ENCODE results near the gene RTL9. TPM values are rescaled to one million over a fixed set of nuclear protein-coding genes. Genes with fewer than 3 reads are reported as not detected.

RTL9 gene
- polyA plus RNA-seq, 4 donors: 0.04 to 0.13 TPM; not detected in 2

DNA sequence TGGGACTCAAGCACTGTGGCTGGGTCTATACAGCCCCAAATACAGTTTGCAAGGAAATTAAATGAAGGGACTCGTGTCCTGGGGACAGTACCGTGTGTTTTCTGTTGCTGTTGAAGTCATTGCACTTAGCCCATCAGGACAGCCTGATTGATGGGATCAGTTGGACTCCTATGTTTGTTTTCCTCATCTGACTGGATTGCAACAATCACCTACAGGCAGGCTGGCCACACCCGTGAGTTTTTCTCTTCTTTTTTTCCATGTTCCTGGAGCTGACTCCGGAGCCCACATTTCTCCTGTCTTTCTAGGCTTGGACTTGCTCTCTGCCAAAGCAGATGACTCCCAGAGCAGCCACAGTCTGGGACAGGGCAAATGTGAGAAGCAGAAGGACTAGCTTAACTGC lies 38.1 kb downstream of the RTL9 start:
- Histone ChIP-seq H3K4me3 (ENCODE audit: low read depth in 1 of 3, low read length in 3 of 3) (no peak overlapping the region), H3K36me3 (ENCODE audit: control insufficient read depth in 3 of 3, insufficient read depth in 2 of 3, low read depth in 1 of 3, low read length in 3 of 3) (no peaks in the 10 kb centered on the region), H3K27ac (ENCODE audit: low read depth in 1 of 3, low read length in 2 of 3) (no peak overlapping the region), H3K27me3 (ENCODE audit: control insufficient read depth in 3 of 3, insufficient read depth in 3 of 3, low read length in 3 of 3) (no peaks in the 10 kb centered on the region), H3K4me1 (ENCODE audit: control insufficient read depth in 3 of 3, insufficient read depth in 2 of 3, low read depth in 1 of 3, low read length in 2 of 3) (peaks cover 0 to 8% (median 0%) of the 10 kb centered on the region in 3 donors), H3K9me3 (ENCODE audit: control insufficient read depth in 2 of 2, insufficient read depth in 1 of 2, low read depth in 1 of 2, low read length in 1 of 2) (no peaks in the 10 kb centered on the region)
- WGBS, 3 donors: 21 to 64% (median 35%) methylated on average over 4 of the region's 4 CpGs
- DNase-seq (peak in 1 of 2 donors; percentile 34), FAIRE-seq (no peak)

DNA sequence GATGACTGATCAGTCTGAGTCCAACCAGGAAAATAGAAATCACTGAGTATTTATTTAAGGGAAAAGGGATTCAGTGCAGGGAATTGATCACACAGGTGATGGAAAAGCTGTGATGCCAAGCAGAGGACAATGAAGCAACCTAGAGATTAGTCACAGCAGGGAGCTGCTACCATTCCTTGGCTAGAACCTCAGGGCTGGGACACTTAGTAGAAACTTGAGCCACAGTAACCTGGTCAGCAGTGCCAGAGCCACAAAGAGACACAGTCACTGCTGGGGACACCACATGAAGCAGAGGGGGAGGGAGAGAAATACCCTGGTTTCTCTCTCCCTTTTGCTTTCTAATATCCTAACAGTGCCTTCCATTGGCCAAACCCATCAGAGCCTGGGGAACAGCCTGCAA lies 38.7 kb downstream of the RTL9 start:
- DNase-seq (no peak), FAIRE-seq (no peak)
- Histone ChIP-seq H3K4me1 (ENCODE audit: control insufficient read depth in 3 of 3, insufficient read depth in 2 of 3, low read depth in 1 of 3, low read length in 2 of 3) (peaks cover 0 to 8% (median 0%) of the 10 kb centered on the region in 3 donors), H3K4me3 (ENCODE audit: low read depth in 1 of 3, low read length in 3 of 3) (no peak overlapping the region), H3K27me3 (ENCODE audit: control insufficient read depth in 3 of 3, insufficient read depth in 3 of 3, low read length in 3 of 3) (no peaks in the 10 kb centered on the region), H3K27ac (ENCODE audit: low read depth in 1 of 3, low read length in 2 of 3) (no peak overlapping the region), H3K36me3 (ENCODE audit: control insufficient read depth in 3 of 3, insufficient read depth in 2 of 3, low read depth in 1 of 3, low read length in 3 of 3) (no peaks in the 10 kb centered on the region), H3K9me3 (ENCODE audit: control insufficient read depth in 2 of 2, insufficient read depth in 1 of 2, low read depth in 1 of 2, low read length in 1 of 2) (no peaks in the 10 kb centered on the region)

- H3K4me3 ChIP-seq (ENCODE audit: low read depth in 1 of 3, low read length in 3 of 3): no peak overlapping the region
- DNase-seq (no peak), FAIRE-seq (no peak)
- no peaks in the 10 kb centered on the region for H3K36me3 ChIP-seq (ENCODE audit: control insufficient read depth in 3 of 3, insufficient read depth in 2 of 3, low read depth in 1 of 3, low read length in 3 of 3)
- no peak overlapping the region for H3K27ac ChIP-seq (ENCODE audit: low read depth in 1 of 3, low read length in 2 of 3)
- no peaks in the 10 kb centered on the region for H3K27me3 ChIP-seq (ENCODE audit: control insufficient read depth in 3 of 3, insufficient read depth in 3 of 3, low read length in 3 of 3)
- no peaks in the 10 kb centered on the region for H3K9me3 ChIP-seq (ENCODE audit: control insufficient read depth in 2 of 2, insufficient read depth in 1 of 2, low read depth in 1 of 2, low read length in 1 of 2)
- 58 to 89% (median 76%) methylated on average over 6 of the region's 6 CpGs for WGBS, 3 donors
- H3K4me1 ChIP-seq (ENCODE audit: control insufficient read depth in 3 of 3, insufficient read depth in 2 of 3, low read depth in 1 of 3, low read length in 2 of 3): peaks cover 0 to 8% (median 0%) of the 10 kb centered on the region in 3 donors
Observed at GRCh38 chrX:110397904-110398303, 39.3 kb downstream of the RTL9 start.

DNA sequence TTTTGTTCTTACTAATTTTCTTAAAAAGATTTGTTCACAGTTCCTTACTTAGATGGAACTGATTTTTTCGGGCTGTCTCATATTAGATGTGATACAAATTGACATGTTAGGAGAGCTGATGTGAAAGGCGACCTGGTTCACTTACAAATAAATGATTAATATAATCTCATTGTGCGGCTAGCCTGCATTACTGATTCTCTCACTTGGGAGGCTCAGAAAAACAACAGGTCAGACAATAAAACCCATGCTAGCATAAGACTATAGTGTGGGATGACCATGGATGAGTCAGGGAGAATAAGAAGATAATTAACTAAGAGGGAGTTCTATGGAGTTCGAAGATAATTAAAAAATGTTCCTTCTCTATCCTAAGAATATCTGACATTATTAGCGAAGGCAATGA lies 40.8 kb downstream of the RTL9 start:
- Histone ChIP-seq H3K4me3 (ENCODE audit: low read depth in 1 of 3, low read length in 3 of 3) (no peak overlapping the region), H3K27me3 (ENCODE audit: control insufficient read depth in 3 of 3, insufficient read depth in 3 of 3, low read length in 3 of 3) (no peaks in the 10 kb centered on the region), H3K27ac (ENCODE audit: low read depth in 1 of 3, low read length in 2 of 3) (no peak overlapping the region), H3K9me3 (ENCODE audit: control insufficient read depth in 2 of 2, insufficient read depth in 1 of 2, low read depth in 1 of 2, low read length in 1 of 2) (no peaks in the 10 kb centered on the region), H3K4me1 (ENCODE audit: control insufficient read depth in 3 of 3, insufficient read depth in 2 of 3, low read depth in 1 of 3, low read length in 2 of 3) (peaks cover 0 to 8% (median 0%) of the 10 kb centered on the region in 3 donors), H3K36me3 (ENCODE audit: control insufficient read depth in 3 of 3, insufficient read depth in 2 of 3, low read depth in 1 of 3, low read length in 3 of 3) (no peaks in the 10 kb centered on the region)
- DNase-seq (no peak), FAIRE-seq (no peak)
- WGBS, 3 donors: 72 to 92% (median 90%) methylated on average over 5 of the region's 5 CpGs

GRCh38 chrX:110399966-110400365 lies 41.3 kb downstream of the RTL9 start:
- 80 to 95% (median 91%) methylated on average over 3 of the region's 3 CpGs for WGBS, 3 donors
- no peaks in the 10 kb centered on the region for H3K9me3 ChIP-seq (ENCODE audit: control insufficient read depth in 2 of 2, insufficient read depth in 1 of 2, low read depth in 1 of 2, low read length in 1 of 2)
- H3K36me3 ChIP-seq (ENCODE audit: control insufficient read depth in 3 of 3, insufficient read depth in 2 of 3, low read depth in 1 of 3, low read length in 3 of 3): no peaks in the 10 kb centered on the region
- peaks cover 0 to 8% (median 0%) of the 10 kb centered on the region in 3 donors for H3K4me1 ChIP-seq (ENCODE audit: control insufficient read depth in 3 of 3, insufficient read depth in 2 of 3, low read depth in 1 of 3, low read length in 2 of 3)
- H3K4me3 ChIP-seq (ENCODE audit: low read depth in 1 of 3, low read length in 3 of 3): no peak overlapping the region
- no peak overlapping the region for H3K27ac ChIP-seq (ENCODE audit: low read depth in 1 of 3, low read length in 2 of 3)
- H3K27me3 ChIP-seq (ENCODE audit: control insufficient read depth in 3 of 3, insufficient read depth in 3 of 3, low read length in 3 of 3): no peaks in the 10 kb centered on the region
- DNase-seq (no peak), FAIRE-seq (no peak)

DNA sequence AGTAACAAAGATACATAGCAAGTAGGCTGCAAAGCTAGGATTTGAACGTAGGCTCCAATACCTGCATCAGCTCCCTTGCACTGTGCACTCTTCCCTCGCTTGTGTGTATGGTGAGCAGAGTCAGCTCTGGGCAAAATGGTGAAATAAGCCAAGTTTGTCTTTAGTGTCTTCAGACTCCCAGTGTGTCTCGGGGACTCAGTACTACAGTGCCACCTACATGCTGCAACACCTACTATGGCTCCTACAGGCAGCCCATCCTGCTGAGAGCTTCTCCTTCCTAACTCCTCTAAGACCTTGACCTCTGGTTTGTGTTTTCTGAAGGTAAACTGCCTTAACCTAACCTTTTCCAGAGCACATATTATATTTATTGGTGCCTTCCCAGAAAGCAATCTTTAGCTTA lies 42.5 kb downstream of the RTL9 start:
- Histone ChIP-seq H3K9me3 (ENCODE audit: control insufficient read depth in 2 of 2, insufficient read depth in 1 of 2, low read depth in 1 of 2, low read length in 1 of 2) (no peaks in the 10 kb centered on the region), H3K36me3 (ENCODE audit: control insufficient read depth in 3 of 3, insufficient read depth in 2 of 3, low read depth in 1 of 3, low read length in 3 of 3) (no peaks in the 10 kb centered on the region), H3K27me3 (ENCODE audit: control insufficient read depth in 3 of 3, insufficient read depth in 3 of 3, low read length in 3 of 3) (no peaks in the 10 kb centered on the region), H3K4me1 (ENCODE audit: control insufficient read depth in 3 of 3, insufficient read depth in 2 of 3, low read depth in 1 of 3, low read length in 2 of 3) (peaks cover 0 to 8% (median 0%) of the 10 kb centered on the region in 3 donors), H3K4me3 (ENCODE audit: low read depth in 1 of 3, low read length in 3 of 3) (no peak overlapping the region), H3K27ac (ENCODE audit: low read depth in 1 of 3, low read length in 2 of 3) (no peak overlapping the region)
- 68 to 91% (median 87%) methylated on average over 3 of the region's 3 CpGs for WGBS, 3 donors
- FAIRE-seq: no peak
- no peak for DNase-seq

- WGBS, 3 donors: 59 to 75% (median 74%) methylated on average over 7 of the region's 7 CpGs
- H3K27ac ChIP-seq (ENCODE audit: low read depth in 1 of 3, low read length in 2 of 3): no peak overlapping the region
- no peak for FAIRE-seq
Observed at GRCh38 chrX:110402091-110402849, 43.6 kb downstream of the RTL9 start.

DNA sequence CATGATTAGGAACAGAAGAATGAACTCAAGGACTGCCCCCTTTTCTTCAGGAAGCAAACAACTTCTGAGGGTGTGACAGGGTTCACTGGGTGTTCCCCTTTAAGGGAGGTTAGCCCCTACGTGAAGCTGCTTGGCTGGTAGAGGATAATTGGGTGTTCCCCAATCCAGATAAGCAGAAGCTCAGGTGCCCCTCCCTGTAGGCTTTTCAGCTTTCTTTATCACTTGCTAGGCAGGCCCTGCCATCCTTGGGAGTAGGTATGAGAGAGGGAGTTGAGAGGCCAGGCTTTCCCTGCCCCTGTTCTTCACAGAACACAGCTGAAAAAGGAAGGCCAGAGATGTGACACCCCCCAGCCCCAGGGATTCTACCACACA lies 44.2 kb downstream of the RTL9 start:
- Histone ChIP-seq H3K4me3 (ENCODE audit: low read depth in 1 of 3, low read length in 3 of 3) (no peak overlapping the region), H3K4me1 (ENCODE audit: control insufficient read depth in 3 of 3, insufficient read depth in 2 of 3, low read depth in 1 of 3, low read length in 2 of 3) (no peaks in the 10 kb centered on the region), H3K27ac (ENCODE audit: low read depth in 1 of 3, low read length in 2 of 3) (no peak overlapping the region), H3K36me3 (ENCODE audit: control insufficient read depth in 3 of 3, insufficient read depth in 2 of 3, low read depth in 1 of 3, low read length in 3 of 3) (no peaks in the 10 kb centered on the region), H3K9me3 (ENCODE audit: control insufficient read depth in 2 of 2, insufficient read depth in 1 of 2, low read depth in 1 of 2, low read length in 1 of 2) (no peaks in the 10 kb centered on the region), H3K27me3 (ENCODE audit: control insufficient read depth in 3 of 3, insufficient read depth in 3 of 3, low read length in 3 of 3) (no peaks in the 10 kb centered on the region)
- FAIRE-seq: no peak
- 0 to 38% (median 35%) methylated on average over 1 of the region's 1 CpG for WGBS, 3 donors
- no peak for DNase-seq

More at GRCh38 chrX:110402091-110402849, 43.6 kb downstream of the RTL9 start:
- Histone ChIP-seq H3K9me3 (ENCODE audit: control insufficient read depth in 2 of 2, insufficient read depth in 1 of 2, low read depth in 1 of 2, low read length in 1 of 2) (no peaks in the 10 kb centered on the region), H3K27me3 (ENCODE audit: control insufficient read depth in 3 of 3, insufficient read depth in 3 of 3, low read length in 3 of 3) (no peaks in the 10 kb centered on the region), H3K4me3 (ENCODE audit: low read depth in 1 of 3, low read length in 3 of 3) (no peak overlapping the region), H3K4me1 (ENCODE audit: control insufficient read depth in 3 of 3, insufficient read depth in 2 of 3, low read depth in 1 of 3, low read length in 2 of 3) (peaks cover 0 to under 1% (median 0%) of the 10 kb centered on the region in 3 donors), H3K36me3 (ENCODE audit: control insufficient read depth in 3 of 3, insufficient read depth in 2 of 3, low read depth in 1 of 3, low read length in 3 of 3) (no peaks in the 10 kb centered on the region)
- DNase-seq: peak in 1 of 2 donors; percentile 12
